IMR-90 (cell line): ENCODE data around the gene CHIT1. TPM values are rescaled to one million over a fixed set of nuclear protein-coding genes. Genes with fewer than 3 reads are reported as not detected.

ENCODE experiments used
- ATAC-seq: fragments of 200-7000 bp; cut with Tn5 transposase; 2 replicates; pipeline ENCODE4 v1.9.1; 2020; ENCODE audit warnings: low read depth, mild to moderate bottlenecking, moderate library complexity
- BruUV-seq: library from RNA; stranded (reverse); fragments of 400-500 nt; replicated peaks from 2 replicates; lab custom pipeline; 2021; lab: Mats Ljungman, UMichigan
- CTCF ChIA-PET: fragments of 300-600 bp; formaldehyde crosslinking; extraction: SDS; loops from one replicate; lab custom pipeline; 2021; ENCODE audit warnings: antibody characterized with exemption; lab: Yijun Ruan, JAX
- POLR2A ChIA-PET: fragments of 300-600 bp; sonication (Branson Sonifier 250); formaldehyde crosslinking; loops from one replicate; lab custom pipeline; 2022; ENCODE audit warnings: antibody characterized with exemption; ENCODE audit not compliant: unreplicated experiment; lab: Charles Lee
- DNase-seq: peaks from one replicate; pipeline ENCODE4 v3.0.0; 2013
- H2AFZ ChIP-seq: replicated peaks from 2 replicates; pipeline ENCODE3; 2013; ENCODE audit warnings: low read length, mild to moderate bottlenecking; ENCODE audit not compliant: poor library complexity
- H2AK5ac ChIP-seq: 2 replicates; pipeline ENCODE4 v1.6.1; 2013; ENCODE audit warnings: low read depth, low read length, inconsistent platforms
- H2AK9ac ChIP-seq: replicated peaks from 2 replicates; pipeline ENCODE3; 2013; ENCODE audit warnings: mild to moderate bottlenecking, low read depth, low read length, moderate library complexity; ENCODE audit not compliant: poor library complexity
- H2BK120ac ChIP-seq: 2 replicates; pipeline ENCODE4 v1.6.1; 2013; ENCODE audit warnings: low read depth, low read length, inconsistent platforms
- H2BK15ac ChIP-seq: 3 replicates; pipeline ENCODE4 v1.6.1; 2013; ENCODE audit warnings: low read depth, low read length, inconsistent platforms
- H2BK20ac ChIP-seq: 2 replicates; pipeline ENCODE4 v1.6.1; 2013; ENCODE audit warnings: low read depth, mild to moderate bottlenecking, inconsistent platforms, low read length, moderate library complexity
- H2BK5ac ChIP-seq: 2 replicates; pipeline ENCODE4 v1.6.1; 2013; ENCODE audit warnings: mild to moderate bottlenecking, low read depth, low read length, inconsistent platforms; ENCODE audit not compliant: poor library complexity, severe bottlenecking
- H3K14ac ChIP-seq: replicated peaks from 2 replicates; pipeline ENCODE4 v1.6.1; 2013; ENCODE audit warnings: low read depth, low read length, inconsistent platforms
- H3K18ac ChIP-seq: 2 replicates; pipeline ENCODE4 v1.6.1; 2013; ENCODE audit warnings: low read depth, low read length, control low read depth
- H3K23ac ChIP-seq: 2 replicates; pipeline ENCODE4 v1.6.1; 2013; ENCODE audit warnings: low read depth, low read length, inconsistent platforms
- H3K27ac ChIP-seq: 2 replicates; pipeline ENCODE4 v1.5.1; 2013; ENCODE audit warnings: mild to moderate bottlenecking, control low read depth, low read length; ENCODE audit not compliant: insufficient read depth
- H3K27me3 ChIP-seq: 2 replicates; pipeline ENCODE4 v1.6.1; 2013; ENCODE audit warnings: low read length; ENCODE audit not compliant: control insufficient read depth, insufficient read depth
- H3K36me3 ChIP-seq: 2 replicates; pipeline ENCODE4 v1.6.1; 2013; ENCODE audit warnings: low read length, mixed read lengths; ENCODE audit not compliant: control insufficient read depth, insufficient read depth
- H3K4ac ChIP-seq: 2 replicates; pipeline ENCODE4 v1.6.1; 2013; ENCODE audit warnings: low read depth, low read length, inconsistent platforms
- H3K4me1 ChIP-seq: 2 replicates; pipeline ENCODE4 v1.6.1; 2013; ENCODE audit warnings: low read length, mixed read lengths; ENCODE audit not compliant: control insufficient read depth, insufficient read depth
- H3K4me2 ChIP-seq: 2 replicates; pipeline ENCODE4 v1.6.1; 2013; ENCODE audit warnings: low read depth, mild to moderate bottlenecking, control low read depth, low read length, moderate library complexity
- H3K4me3 ChIP-seq: 2 replicates; pipeline ENCODE4 v1.5.1; 2013; ENCODE audit warnings: low read depth, mild to moderate bottlenecking, control low read depth, low read length, moderate library complexity; ENCODE audit not compliant: insufficient read depth
- H3K56ac ChIP-seq: 2 replicates; pipeline ENCODE4 v1.6.1; 2013; ENCODE audit warnings: low read length, inconsistent platforms; ENCODE audit not compliant: insufficient read depth; ENCODE audit errors: extremely low read depth
- H3K79me1 ChIP-seq, 2 experiments: 2 replicates each; pipeline ENCODE4 v1.6.1; 2013; ENCODE audit warnings: low read length in 2 of 2, inconsistent platforms in 1 of 2, low read depth in 1 of 2
- H3K9ac ChIP-seq: 2 replicates; pipeline ENCODE4 v1.6.1; 2013; ENCODE audit warnings: low read depth, low read length, control low read depth
- H3K9me1 ChIP-seq: 2 replicates; pipeline ENCODE4 v1.6.1; 2013; ENCODE audit warnings: low read length, inconsistent platforms; ENCODE audit not compliant: insufficient read depth
- H3K9me3 ChIP-seq: 2 replicates; pipeline ENCODE4 v1.6.1; 2013; ENCODE audit warnings: low read length; ENCODE audit not compliant: control insufficient read depth, insufficient read depth
- H4K20me1 ChIP-seq: 2 replicates; pipeline ENCODE4 v1.6.1; 2013; ENCODE audit warnings: low read length, inconsistent platforms; ENCODE audit not compliant: insufficient read depth
- H4K5ac ChIP-seq: 2 replicates; pipeline ENCODE4 v1.6.1; 2013; ENCODE audit warnings: mild to moderate bottlenecking, low read depth, low read length, control low read depth
- H4K8ac ChIP-seq, 2 experiments: 2 replicates each; pipeline ENCODE4 v1.6.1; 2013; ENCODE audit warnings: low read depth in 2 of 2, low read length in 2 of 2, control low read depth in 1 of 2, inconsistent platforms in 1 of 2
- H4K91ac ChIP-seq: 2 replicates; pipeline ENCODE4 v1.6.1; 2013; ENCODE audit warnings: low read depth, low read length, inconsistent platforms; ENCODE audit not compliant: insufficient read depth
- FOS ChIP-seq: fragments of 150-350 bp; IDR thresholded peaks from 2 replicates; pipeline ENCODE4 v1.6.1; 2016; ENCODE audit warnings: low read depth, low read length
- MAZ ChIP-seq: IDR thresholded peaks from 2 replicates; pipeline ENCODE4 v1.6.1; 2012; ENCODE audit warnings: low read depth, mild to moderate bottlenecking, low read length, improper control_type of control experiment, moderate library complexity, borderline replicate concordance
- POLR2A ChIP-seq: IDR thresholded peaks from 2 replicates; pipeline ENCODE4 v1.6.1; 2012; ENCODE audit warnings: mild to moderate bottlenecking, low read depth, low read length
- RAD21 ChIP-seq: IDR thresholded peaks from 2 replicates; pipeline ENCODE4 v1.6.1; 2012; ENCODE audit warnings: low read length, improper control_type of control experiment
- RCOR1 ChIP-seq: IDR thresholded peaks from 2 replicates; pipeline ENCODE4 v1.6.1; 2012; ENCODE audit warnings: mild to moderate bottlenecking, low read length, improper control_type of control experiment; ENCODE audit not compliant: insufficient replicate concordance
- RFX5 ChIP-seq: IDR thresholded peaks from 2 replicates; pipeline ENCODE4 v1.8.0; 2012; ENCODE audit warnings: low read depth, mild to moderate bottlenecking, low read length, moderate library complexity
- SMC3 ChIP-seq: fragments of 150-350 bp; IDR thresholded peaks from 2 replicates; pipeline ENCODE4 v1.6.1; 2016; ENCODE audit warnings: low read depth, mild to moderate bottlenecking, antibody characterized with exemption, low read length, moderate library complexity
- whole genome bisulfite sequencing, 2 experiments: methylation state at CpG; one replicate each; pipeline versions ENCODE4 v1.1.5 to v1.1.7; 2013; ENCODE audit warnings: missing lambda C conversion rate in 2 of 2; ENCODE audit not compliant: insufficient read length in 1 of 2; ENCODE audit errors: extremely low coverage in 2 of 2; 5-methylcytosine and 5-hydroxymethylcytosine counted together
- dilution Hi-C: fragments of 300-500 bp; cut with HindIII; formaldehyde crosslinking; loops from one replicate; pipeline ENCODE4 v1.14.3; 2018; ENCODE audit warnings: low sequenced_read_pairs; ENCODE audit not compliant: unreplicated experiment
- in situ Hi-C: fragments of 300-500 bp; cut with MboI; formaldehyde crosslinking; loops from 3 replicates; pipeline ENCODE4 v1.14.3; 2019; ENCODE audit warnings: low sequenced_read_pairs, inconsistent platforms, mixed read lengths
- intact Hi-C: fragments of 100-400 bp; cut with micrococcal nuclease; formaldehyde crosslinking; loops from 2 replicates; pipeline ENCODE4 v1.10.0; 2022
- polyA plus RNA-seq, 3 experiments: library from polyadenylated mRNA; depleted of rRNA; stranded (reverse); fragments of >200 nt; gene quantifications; 2 replicates each; pipeline ENCODE4 v1.2.3, GENCODE V29; 2012; ENCODE audit warnings: low replicate concordance in 1 of 3
- total RNA-seq: library from RNA; depleted of rRNA; stranded (reverse); fragments of >200 nt; gene quantifications from 2 replicates; pipeline ENCODE4 v1.2.3, GENCODE V29; 2012
- TF ChIP-seq, protein P1 (sequence below): fragments of 150-350 bp; IDR thresholded peaks from 2 replicates; pipeline ENCODE4 v1.6.1; 2016; ENCODE audit warnings: low read depth, mild to moderate bottlenecking, low read length, moderate library complexity, borderline replicate concordance
- TF ChIP-seq, protein P2 (sequence below): conservative IDR thresholded peaks from 2 replicates; pipeline ENCODE4 v1.5.1; 2012; ENCODE audit warnings: mild to moderate bottlenecking, low read depth, low read length, improper control_type of control experiment

The CHIT1 gene
- total and polyA plus RNA-seq, 2 of the 4 experiments (the other 2 are of a cell fraction) = not detected

DNA sequence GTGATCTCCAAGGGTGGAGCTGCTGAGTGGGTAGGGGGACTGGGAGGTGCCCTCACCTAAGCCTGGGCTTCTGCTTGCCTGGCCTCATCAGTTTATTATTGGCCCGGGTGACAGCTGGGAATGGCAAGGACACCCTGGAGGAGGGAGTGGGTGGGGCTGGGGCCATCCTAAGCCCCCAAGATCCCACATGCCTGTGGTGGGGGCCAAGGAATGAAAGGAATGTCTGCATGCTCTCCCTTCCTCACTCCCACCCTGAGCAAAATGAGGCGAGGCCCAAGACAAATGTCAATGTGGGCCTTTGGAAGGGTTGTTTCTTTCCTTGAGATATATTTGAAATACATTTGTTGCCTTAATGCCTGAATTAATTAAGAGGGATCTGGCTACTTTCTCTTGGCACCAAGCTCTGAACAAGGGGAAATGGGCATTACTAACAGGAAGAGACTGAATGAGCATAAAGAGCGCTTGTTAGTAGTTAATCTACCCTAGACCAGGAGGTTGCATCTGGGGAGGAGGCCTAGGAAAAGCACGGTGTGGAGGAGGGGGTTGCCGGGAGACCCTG, 23.3 kb downstream of the CHIT1 start:
- no peak overlapping the region for H2BK15ac ChIP-seq
- no peak overlapping the region for H2BK20ac ChIP-seq
- intact Hi-C loops (no loop called here), in situ Hi-C loops (no loop called here), dilution Hi-C loops (no loop called here)
- no peak overlapping the region; the same call in 1 of the 2 replicates for H4K5ac ChIP-seq
- H3K27me3 ChIP-seq = peaks cover 4% of the 10 kb centered on the region; the same call in 1 of the 2 replicates
- no peaks in the 10 kb centered on the region for H4K20me1 ChIP-seq
- DNase-seq = no peak
- H3K27ac ChIP-seq = no peak overlapping the region
- H3K14ac ChIP-seq = 0 out of 2 replicates have a peak overlapping the region, but pooled peaks have one; percentile 16
- no peak overlapping the region for H4K91ac ChIP-seq
- H3K56ac ChIP-seq = no peak overlapping the region
- H3K23ac ChIP-seq = no peak overlapping the region
- peak overlapping the region; percentile 20 for H2AK9ac ChIP-seq
- TF ChIP-seq RCOR1 = no peak
- no peak for TF ChIP-seq POLR2A
- no peak for TF ChIP-seq RFX5
- no peak for TF ChIP-seq SMC3
- no peak for TF ChIP-seq FOS
- TF ChIP-seq, protein P1, sequence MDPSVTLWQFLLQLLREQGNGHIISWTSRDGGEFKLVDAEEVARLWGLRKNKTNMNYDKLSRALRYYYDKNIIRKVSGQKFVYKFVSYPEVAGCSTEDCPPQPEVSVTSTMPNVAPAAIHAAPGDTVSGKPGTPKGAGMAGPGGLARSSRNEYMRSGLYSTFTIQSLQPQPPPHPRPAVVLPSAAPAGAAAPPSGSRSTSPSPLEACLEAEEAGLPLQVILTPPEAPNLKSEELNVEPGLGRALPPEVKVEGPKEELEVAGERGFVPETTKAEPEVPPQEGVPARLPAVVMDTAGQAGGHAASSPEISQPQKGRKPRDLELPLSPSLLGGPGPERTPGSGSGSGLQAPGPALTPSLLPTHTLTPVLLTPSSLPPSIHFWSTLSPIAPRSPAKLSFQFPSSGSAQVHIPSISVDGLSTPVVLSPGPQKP = no peak
- TF ChIP-seq, protein P2, sequence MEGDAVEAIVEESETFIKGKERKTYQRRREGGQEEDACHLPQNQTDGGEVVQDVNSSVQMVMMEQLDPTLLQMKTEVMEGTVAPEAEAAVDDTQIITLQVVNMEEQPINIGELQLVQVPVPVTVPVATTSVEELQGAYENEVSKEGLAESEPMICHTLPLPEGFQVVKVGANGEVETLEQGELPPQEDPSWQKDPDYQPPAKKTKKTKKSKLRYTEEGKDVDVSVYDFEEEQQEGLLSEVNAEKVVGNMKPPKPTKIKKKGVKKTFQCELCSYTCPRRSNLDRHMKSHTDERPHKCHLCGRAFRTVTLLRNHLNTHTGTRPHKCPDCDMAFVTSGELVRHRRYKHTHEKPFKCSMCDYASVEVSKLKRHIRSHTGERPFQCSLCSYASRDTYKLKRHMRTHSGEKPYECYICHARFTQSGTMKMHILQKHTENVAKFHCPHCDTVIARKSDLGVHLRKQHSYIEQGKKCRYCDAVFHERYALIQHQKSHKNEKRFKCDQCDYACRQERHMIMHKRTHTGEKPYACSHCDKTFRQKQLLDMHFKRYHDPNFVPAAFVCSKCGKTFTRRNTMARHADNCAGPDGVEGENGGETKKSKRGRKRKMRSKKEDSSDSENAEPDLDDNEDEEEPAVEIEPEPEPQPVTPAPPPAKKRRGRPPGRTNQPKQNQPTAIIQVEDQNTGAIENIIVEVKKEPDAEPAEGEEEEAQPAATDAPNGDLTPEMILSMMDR = no peak
- TF ChIP-seq RAD21 = no peak
- no peak for TF ChIP-seq MAZ
- no peak overlapping the region for H2BK5ac ChIP-seq
- H3K79me1 ChIP-seq = no peaks in the 10 kb centered on the region
- ChIA-PET CTCF (interaction anchor here (1.0 to 1.3 kb wide), 2 partner anchors 67 to 151 kb away, joined by 3 read pairs; no protein-coding TSS in a partner anchor), POLR2A (no interaction called here)
- no CpG with 5 or more reads among the region's 5 CpGs for WGBS, 2 experiments
- no peak overlapping the region for H2BK120ac ChIP-seq
- peaks cover 9% of the 10 kb centered on the region for H3K4me1 ChIP-seq
- no peak overlapping the region for H3K9ac ChIP-seq
- H3K4me3 ChIP-seq = no peak overlapping the region
- no peak overlapping the region for H2AK5ac ChIP-seq
- no TSS peak for BruUV-seq
- H3K4ac ChIP-seq = no peak overlapping the region
- no peak overlapping the region for H3K4me2 ChIP-seq
- H3K9me1 ChIP-seq = no peaks in the 10 kb centered on the region
- no peaks in the 10 kb centered on the region for H3K9me3 ChIP-seq
- no peaks in the 10 kb centered on the region for H3K36me3 ChIP-seq
- ATAC-seq = no peak
- H2AFZ ChIP-seq = no peak overlapping the region
- no peak overlapping the region for H4K8ac ChIP-seq
- H3K18ac ChIP-seq = peak overlapping the region; percentile 7; the same call in 1 of the 2 replicates
